Activated CD4-positive, alpha-beta T cell treated with anti-CD3 and anti-CD28 coated beads, Interleukin-2, amount 10 ng/mL, durations not matched to agents 7 days and 5 days (primary cell): ENCODE data around the gene DNAH9. TPM values are rescaled to one million over a fixed set of nuclear protein-coding genes. Genes with fewer than 3 reads are reported as not detected.

Experiments used
- CTCF ChIA-PET: fragments of 350-600 bp; sonication (Branson Sonifier 250); formaldehyde crosslinking; loops from one replicate; lab custom pipeline; 2021; ENCODE audit warnings: antibody characterized with exemption; lab: Charles Lee
- POLR2A ChIA-PET: fragments of 350-600 bp; sonication (Branson Sonifier 250); formaldehyde crosslinking; loops from one replicate; lab custom pipeline; 2021; ENCODE audit warnings: antibody characterized with exemption; lab: Charles Lee
- DNase-seq: peaks from one replicate; pipeline ENCODE4 v3.0.0-alpha.2; 2020
- H3K27ac Mint-ChIP-seq: one replicate; pipeline ENCODE4 v1.8.0; 2021; ENCODE audit warnings: mild to moderate bottlenecking, moderate library complexity, mixed read lengths
- H3K27me3 Mint-ChIP-seq: one replicate; pipeline ENCODE4 v1.8.0; 2021; ENCODE audit warnings: mixed read lengths
- H3K36me3 Mint-ChIP-seq: one replicate; pipeline ENCODE4 v1.8.0; 2021; ENCODE audit warnings: low read depth, mixed read lengths
- H3K4me1 Mint-ChIP-seq: one replicate; pipeline ENCODE4 v1.8.0; 2021; ENCODE audit warnings: mixed read lengths
- H3K4me3 Mint-ChIP-seq: one replicate; pipeline ENCODE4 v1.8.0; 2021; ENCODE audit warnings: mild to moderate bottlenecking, moderate library complexity, mixed read lengths
- H3K9me3 Mint-ChIP-seq: one replicate; pipeline ENCODE4 v1.8.0; 2021; ENCODE audit warnings: mixed read lengths
- total RNA-seq, 2 experiments: library from RNA; stranded (reverse); gene quantifications; one replicate each; pipeline ENCODE4 v1.2.3, GENCODE V29; 2021

The DNAH9 gene
- total RNA-seq, 2 experiments from 2014 or later = not detected

DNA sequence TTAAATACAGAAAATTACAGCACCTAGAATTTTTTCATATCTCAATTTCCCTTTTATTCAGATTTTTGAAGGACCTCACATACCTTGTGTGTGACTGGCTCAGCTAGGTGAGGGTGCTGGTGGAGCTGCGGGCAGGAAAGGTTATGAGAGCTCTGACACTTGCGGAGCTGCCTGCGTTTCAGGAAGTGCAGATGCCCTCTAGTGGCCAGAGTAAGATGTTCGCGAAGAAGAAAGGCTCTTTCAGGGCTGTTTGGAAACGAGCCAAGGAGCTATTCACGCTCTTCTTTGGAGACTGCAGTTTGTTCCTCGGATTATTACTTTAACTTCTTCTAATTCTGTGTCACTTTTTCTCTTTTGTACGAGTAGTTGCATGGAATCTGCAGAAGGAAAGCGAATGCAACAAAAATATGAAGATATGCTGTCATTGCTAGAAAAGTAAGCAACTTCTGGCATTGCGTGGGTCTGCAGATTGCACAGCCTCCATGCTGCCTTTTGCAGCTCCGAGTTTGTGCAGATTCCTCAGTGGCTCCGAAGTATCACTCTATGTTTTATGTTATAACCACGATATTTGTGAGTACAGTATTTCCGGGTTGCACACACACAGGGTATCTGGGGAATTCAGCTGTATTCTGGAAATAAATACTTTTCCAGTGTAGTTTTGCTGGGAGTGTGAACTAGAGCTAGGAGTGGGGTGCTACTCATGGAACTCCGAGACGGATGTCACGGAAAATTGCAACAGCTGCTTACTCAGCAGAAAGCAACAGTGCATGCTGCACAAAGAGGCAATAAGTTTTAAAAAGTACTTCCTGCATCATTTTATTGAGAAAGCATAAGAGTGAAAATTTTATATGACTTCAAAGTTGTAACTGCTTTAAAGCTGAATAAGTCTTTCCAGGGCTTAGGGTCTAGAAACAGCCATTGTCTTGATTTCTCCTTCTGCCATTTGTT is 46.3 kb downstream of the DNAH9 start:
- no peaks in the 10 kb centered on the region for H3K4me1 Mint-ChIP-seq

DNA sequence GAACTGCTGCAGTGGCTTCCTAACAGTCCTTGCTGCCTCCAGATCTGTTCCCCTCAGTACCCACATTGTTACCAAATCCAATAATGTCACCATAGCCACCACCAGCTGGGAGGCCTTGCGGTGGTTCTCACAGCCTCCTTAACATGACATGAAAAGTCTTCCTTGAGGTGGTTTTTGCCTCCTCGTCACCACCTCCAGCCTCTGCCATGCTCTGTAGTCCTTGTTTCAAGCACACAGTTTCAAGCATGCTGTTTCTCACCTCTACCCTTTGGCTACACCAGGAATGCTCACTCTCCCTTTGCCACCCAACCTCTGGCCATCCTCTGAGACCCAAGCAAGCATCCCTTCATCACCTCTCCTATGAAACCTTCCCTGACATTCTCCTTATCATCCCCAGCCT is 47.2 kb downstream of the DNAH9 start:
- no peak overlapping the region for H3K27ac Mint-ChIP-seq

More for the DNA sequence above, 46.3 kb downstream of the DNAH9 start:
- no peaks in the 10 kb centered on the region for H3K27me3 Mint-ChIP-seq
- no peaks in the 10 kb centered on the region for H3K36me3 Mint-ChIP-seq
- POLR2A ChIA-PET = no interaction called here
- no peak overlapping the region for H3K27ac Mint-ChIP-seq
- H3K9me3 Mint-ChIP-seq = no peaks in the 10 kb centered on the region
- peak; percentile 58 for DNase-seq
- no peak overlapping the region for H3K4me3 Mint-ChIP-seq
- CTCF ChIA-PET = interaction anchor here (0.6 kb wide), 1 partner anchor 599 kb away, joined by 3 read pairs; no protein-coding TSS in a partner anchor

DNA sequence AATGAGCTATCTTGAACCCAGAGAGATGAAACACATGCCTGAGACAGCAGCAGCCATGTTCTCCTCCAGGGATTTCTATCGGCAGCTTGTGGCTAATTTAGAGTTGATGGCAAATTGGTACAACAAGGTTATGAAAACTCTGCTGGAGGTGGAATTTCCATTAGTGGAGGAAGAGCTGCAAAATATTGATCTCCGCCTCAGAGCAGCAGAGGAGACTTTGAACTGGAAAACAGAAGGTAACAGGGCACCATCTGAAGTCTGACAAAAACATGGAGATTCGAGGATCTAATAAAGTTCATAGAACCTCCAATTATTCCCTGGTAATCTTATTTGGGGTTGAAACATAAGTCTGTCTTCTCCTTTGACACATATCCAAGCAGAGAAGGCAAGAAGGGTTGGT is 52.8 kb downstream of the DNAH9 start:
- no peak overlapping the region for H3K27ac Mint-ChIP-seq
- no peaks in the 10 kb centered on the region for H3K36me3 Mint-ChIP-seq
- DNase-seq = no peak
- CTCF ChIA-PET = no interaction called here
- H3K4me3 Mint-ChIP-seq = no peak overlapping the region
- POLR2A ChIA-PET = no interaction called here
- H3K4me1 Mint-ChIP-seq = no peaks in the 10 kb centered on the region
- no peaks in the 10 kb centered on the region for H3K27me3 Mint-ChIP-seq
- peaks cover 2% of the 10 kb centered on the region for H3K9me3 Mint-ChIP-seq

More for the DNA sequence above, 47.2 kb downstream of the DNAH9 start:
- ChIA-PET CTCF (interaction anchor here (0.6 kb wide), 1 partner anchor 288 kb away, joined by 3 read pairs; no protein-coding TSS in a partner anchor), POLR2A (no interaction called here)
- no peaks in the 10 kb centered on the region for H3K27me3 Mint-ChIP-seq
- no peaks in the 10 kb centered on the region for H3K9me3 Mint-ChIP-seq
- DNase-seq = no peak
- H3K4me1 Mint-ChIP-seq = no peaks in the 10 kb centered on the region
- no peaks in the 10 kb centered on the region for H3K36me3 Mint-ChIP-seq
- H3K4me3 Mint-ChIP-seq = no peak overlapping the region

DNA sequence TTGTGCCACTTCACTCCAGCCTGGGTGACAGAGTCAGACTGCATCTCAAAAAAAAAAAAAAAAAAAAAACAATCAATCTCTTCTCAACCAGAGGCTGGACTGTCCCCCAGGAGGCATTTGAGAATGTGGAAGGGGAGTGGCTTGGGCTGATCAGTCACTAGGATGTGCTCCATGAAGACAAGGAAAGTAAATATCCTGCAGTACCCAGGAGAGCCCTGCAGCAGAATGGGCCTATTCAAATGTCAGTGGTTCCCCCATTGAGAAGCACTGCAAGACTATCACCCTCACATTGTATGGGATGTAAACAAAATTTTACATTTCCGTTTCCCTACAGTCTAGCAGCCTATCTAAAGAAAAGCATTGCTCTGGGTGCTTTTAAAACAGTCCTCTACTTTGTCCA is 70.3 kb downstream of the DNAH9 start:
- Mint-ChIP-seq H3K4me1 (no peaks in the 10 kb centered on the region), H3K4me3 (no peak overlapping the region), H3K27ac (no peak overlapping the region), H3K27me3 (no peaks in the 10 kb centered on the region), H3K9me3 (peaks cover 10% of the 10 kb centered on the region), H3K36me3 (no peaks in the 10 kb centered on the region)
- CTCF ChIA-PET = no interaction called here
- no peak for DNase-seq
- POLR2A ChIA-PET = no interaction called here

DNA sequence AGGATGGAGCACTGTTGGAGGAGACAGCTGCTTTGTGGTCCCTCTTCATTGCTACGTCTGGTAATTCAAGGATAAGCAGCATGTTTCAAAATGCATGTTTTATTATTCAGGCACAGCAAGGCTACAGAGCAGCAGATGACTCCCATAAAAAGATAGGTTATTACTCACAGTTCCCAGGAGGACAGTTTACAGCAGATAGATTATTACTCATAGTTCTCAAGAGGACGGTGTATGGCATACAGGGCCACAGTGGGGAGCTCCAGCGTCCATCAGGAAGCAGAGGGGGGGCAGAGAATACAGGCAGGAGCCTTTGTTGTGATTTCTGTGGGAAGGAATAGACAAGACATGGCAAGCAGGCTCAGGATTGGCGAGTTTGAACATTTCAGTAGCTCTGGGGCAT is 72.9 kb downstream of the DNAH9 start:
- ChIA-PET POLR2A (no interaction called here), CTCF (no interaction called here)
- no peak for DNase-seq
- no peaks in the 10 kb centered on the region for H3K27me3 Mint-ChIP-seq
- H3K36me3 Mint-ChIP-seq = no peaks in the 10 kb centered on the region
- peaks cover 3% of the 10 kb centered on the region for H3K9me3 Mint-ChIP-seq
- no peaks in the 10 kb centered on the region for H3K4me1 Mint-ChIP-seq
- H3K4me3 Mint-ChIP-seq = no peak overlapping the region
- H3K27ac Mint-ChIP-seq = no peak overlapping the region

DNA sequence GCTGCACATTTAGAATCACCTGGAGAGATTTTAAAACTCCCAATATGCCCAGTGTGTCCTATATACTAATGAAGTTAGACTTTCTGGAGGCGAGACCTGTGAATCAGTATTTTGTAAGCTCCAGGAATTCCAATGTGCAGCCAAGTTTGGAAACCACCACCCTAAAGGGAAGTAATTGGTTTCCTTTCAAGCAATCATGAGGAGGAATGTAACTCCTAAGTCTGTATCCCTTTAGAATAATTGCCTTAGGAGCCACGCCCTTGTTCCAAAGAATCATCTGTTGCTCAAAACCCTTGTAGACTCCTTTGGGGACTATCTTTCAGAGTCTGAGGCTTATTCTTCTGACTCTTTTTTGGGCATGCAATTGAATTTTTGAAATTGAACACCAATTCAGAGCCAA is 84.4 kb downstream of the DNAH9 start:
- DNase-seq = no peak
- Mint-ChIP-seq H3K27ac (no peak overlapping the region), H3K4me1 (no peaks in the 10 kb centered on the region), H3K27me3 (no peaks in the 10 kb centered on the region), H3K9me3 (peaks cover 12% of the 10 kb centered on the region), H3K36me3 (no peaks in the 10 kb centered on the region), H3K4me3 (no peak overlapping the region)
- POLR2A ChIA-PET = no interaction called here
- CTCF ChIA-PET = no interaction called here

DNA sequence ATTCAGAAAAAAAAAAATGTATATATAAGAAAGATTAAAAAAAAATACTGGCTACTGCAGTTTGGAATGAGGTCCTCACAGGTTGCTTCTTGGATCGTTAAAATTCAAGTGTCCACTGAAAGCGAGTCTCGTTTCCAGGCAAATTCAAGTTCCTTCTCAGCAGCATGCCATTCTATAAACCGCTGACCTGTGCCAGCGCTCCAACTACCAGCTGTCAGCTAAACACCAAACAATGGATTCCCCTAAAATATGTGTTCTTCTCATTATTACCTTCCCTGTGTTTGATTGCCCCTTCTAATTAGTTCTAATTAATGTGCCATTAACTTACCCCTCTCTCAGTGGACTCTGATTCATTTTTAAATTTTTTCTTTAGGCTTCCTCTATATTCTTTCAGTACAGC is 92.4 kb downstream of the DNAH9 start:
- H3K9me3 Mint-ChIP-seq = no peaks in the 10 kb centered on the region
- ChIA-PET POLR2A (no interaction called here), CTCF (no interaction called here)
- no peak for DNase-seq
- no peaks in the 10 kb centered on the region for H3K27me3 Mint-ChIP-seq
- H3K27ac Mint-ChIP-seq = no peak overlapping the region
- no peak overlapping the region for H3K4me3 Mint-ChIP-seq
- no peaks in the 10 kb centered on the region for H3K4me1 Mint-ChIP-seq
- no peaks in the 10 kb centered on the region for H3K36me3 Mint-ChIP-seq

DNA sequence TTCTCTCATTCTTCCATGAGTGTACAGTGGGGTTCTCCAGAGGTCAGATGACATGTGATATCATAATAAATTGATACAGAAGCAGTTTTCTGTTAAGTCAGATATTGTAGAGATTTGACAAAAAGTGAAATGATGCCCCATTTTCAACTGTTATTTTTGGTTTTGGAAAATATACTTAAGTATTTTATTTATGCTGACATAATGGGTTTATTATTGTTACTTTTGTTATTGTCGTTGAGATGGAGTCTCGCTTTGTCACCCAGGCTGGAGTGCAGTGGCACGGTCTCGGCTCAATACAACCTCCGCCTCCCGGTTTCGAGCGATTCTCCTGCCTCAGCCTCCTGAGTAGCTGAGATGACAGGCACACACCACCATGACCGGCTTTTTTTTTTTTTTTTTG is 94.4 kb downstream of the DNAH9 start:
- no peak overlapping the region for H3K27ac Mint-ChIP-seq
- POLR2A ChIA-PET = no interaction called here

DNA sequence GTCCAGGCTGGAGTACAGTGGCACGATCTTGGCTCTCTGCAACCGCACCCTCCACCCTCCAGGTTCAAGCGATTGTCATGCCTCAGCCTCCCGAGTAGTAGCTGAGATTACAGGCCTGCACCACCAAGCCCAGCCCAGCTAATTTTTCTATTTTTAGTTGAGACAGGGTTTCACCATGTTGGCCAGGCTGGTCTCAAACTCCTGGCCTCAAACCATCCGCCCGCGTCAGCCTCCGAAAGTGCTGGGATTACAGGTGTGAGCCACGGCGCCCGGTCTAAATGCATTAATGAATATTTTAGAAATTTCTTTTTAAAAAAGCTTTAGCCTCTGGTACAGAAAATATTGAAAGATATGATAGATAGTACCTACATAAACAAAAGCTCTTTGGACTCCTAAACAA is 95.0 kb downstream of the DNAH9 start:
- no peaks in the 10 kb centered on the region for H3K36me3 Mint-ChIP-seq
- H3K4me1 Mint-ChIP-seq = no peaks in the 10 kb centered on the region
- H3K9me3 Mint-ChIP-seq = no peaks in the 10 kb centered on the region
- CTCF ChIA-PET = no interaction called here
- POLR2A ChIA-PET = no interaction called here
- no peak overlapping the region for H3K4me3 Mint-ChIP-seq
- DNase-seq = no peak
- H3K27ac Mint-ChIP-seq = no peak overlapping the region
- no peaks in the 10 kb centered on the region for H3K27me3 Mint-ChIP-seq

More for the DNA sequence above, 94.4 kb downstream of the DNAH9 start:
- CTCF ChIA-PET = no interaction called here
- Mint-ChIP-seq H3K27me3 (no peaks in the 10 kb centered on the region), H3K4me3 (no peak overlapping the region), H3K9me3 (no peaks in the 10 kb centered on the region), H3K4me1 (no peaks in the 10 kb centered on the region), H3K36me3 (no peaks in the 10 kb centered on the region)
- no peak for DNase-seq

DNA sequence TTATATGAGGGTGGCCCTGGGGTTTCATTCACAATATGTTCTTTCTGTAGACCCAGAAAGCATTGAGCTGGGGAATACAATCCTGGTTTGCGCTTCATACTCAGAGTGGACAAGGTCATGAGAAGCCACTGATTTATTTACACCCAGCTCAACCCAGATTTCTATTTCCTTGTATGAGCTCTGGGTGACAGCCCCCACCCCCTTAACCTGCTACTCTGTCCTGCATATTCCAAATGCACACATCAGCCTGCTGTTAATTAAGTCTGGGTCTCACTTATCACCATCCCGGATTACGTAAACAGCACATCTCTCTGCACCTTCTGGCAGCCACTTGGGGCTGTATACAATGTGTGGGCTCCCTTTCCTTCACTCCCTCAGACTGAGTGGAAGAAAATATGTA is 102.4 kb downstream of the DNAH9 start:
- Mint-ChIP-seq H3K27me3 (no peaks in the 10 kb centered on the region), H3K9me3 (peaks cover 5% of the 10 kb centered on the region), H3K27ac (no peak overlapping the region), H3K4me3 (no peak overlapping the region), H3K4me1 (no peaks in the 10 kb centered on the region), H3K36me3 (no peaks in the 10 kb centered on the region)
- DNase-seq = no peak
- CTCF ChIA-PET = no interaction called here
- POLR2A ChIA-PET = no interaction called here

DNA sequence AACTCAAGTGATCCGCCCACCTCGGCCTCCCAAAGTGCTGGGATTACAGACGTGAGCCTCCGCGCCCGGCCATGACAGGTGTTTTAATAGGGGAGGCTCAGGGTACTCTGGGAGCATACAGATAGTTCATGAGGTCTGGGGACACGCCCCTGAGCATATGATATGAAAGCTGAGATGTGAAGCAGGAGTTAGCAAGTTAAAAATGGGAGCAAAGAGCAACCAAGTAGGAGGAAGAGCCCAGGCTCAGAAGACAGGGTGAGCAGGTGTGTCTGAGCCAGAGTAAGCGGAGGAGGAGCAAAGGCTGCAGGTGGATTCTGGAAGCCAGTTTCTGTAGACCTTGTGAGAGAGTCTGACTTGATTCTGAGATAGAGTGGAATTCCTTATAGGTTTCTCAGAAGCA is 103.6 kb downstream of the DNAH9 start:
- POLR2A ChIA-PET = no interaction called here
- Mint-ChIP-seq H3K9me3 (peaks cover 5% of the 10 kb centered on the region), H3K27ac (no peak overlapping the region), H3K4me1 (no peaks in the 10 kb centered on the region), H3K4me3 (no peak overlapping the region), H3K27me3 (no peaks in the 10 kb centered on the region), H3K36me3 (no peaks in the 10 kb centered on the region)
- no peak for DNase-seq
- CTCF ChIA-PET = no interaction called here

DNA sequence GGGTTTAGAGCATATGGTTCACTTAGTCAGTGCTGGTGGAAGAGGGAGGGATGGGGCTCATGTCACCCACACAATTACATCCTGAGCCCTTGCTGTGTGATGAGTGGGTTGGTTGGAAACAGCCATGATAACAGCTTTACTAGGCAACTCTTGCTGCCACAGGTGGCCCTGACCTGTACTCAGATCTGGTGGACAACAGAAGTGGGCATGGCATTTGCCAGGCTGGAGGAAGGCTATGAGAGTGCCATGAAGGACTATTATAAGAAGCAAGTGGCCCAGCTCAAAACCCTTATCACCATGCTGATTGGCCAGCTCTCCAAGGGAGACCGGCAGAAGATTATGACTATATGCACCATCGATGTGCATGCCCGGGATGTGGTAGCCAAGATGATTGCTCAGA is 105.8 kb downstream of the DNAH9 start:
- Mint-ChIP-seq H3K4me1 (no peaks in the 10 kb centered on the region), H3K27ac (no peak overlapping the region), H3K4me3 (no peak overlapping the region), H3K27me3 (no peaks in the 10 kb centered on the region), H3K9me3 (peaks cover 5% of the 10 kb centered on the region), H3K36me3 (no peaks in the 10 kb centered on the region)
- DNase-seq = no peak
- ChIA-PET POLR2A (no interaction called here), CTCF (no interaction called here)

DNA sequence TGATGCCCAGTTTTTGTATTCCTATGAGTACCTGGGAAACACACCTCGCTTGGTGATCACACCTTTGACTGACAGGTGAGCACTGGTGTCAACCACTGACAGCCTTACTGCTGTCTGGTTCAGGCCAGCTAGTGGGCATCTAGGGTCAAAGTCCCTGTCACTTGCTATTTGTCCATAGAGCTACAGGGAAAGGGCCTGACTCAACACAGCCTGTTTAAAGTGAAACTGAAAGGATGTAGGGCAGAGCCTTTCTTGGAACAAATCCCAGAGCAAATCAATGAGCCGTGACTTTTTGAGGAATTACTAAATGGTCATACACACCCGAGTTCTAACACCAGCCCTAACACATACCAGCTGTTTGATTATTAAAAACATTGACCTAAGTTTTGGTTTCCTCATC is 106.8 kb downstream of the DNAH9 start:
- ChIA-PET POLR2A (no interaction called here), CTCF (no interaction called here)
- Mint-ChIP-seq H3K27me3 (no peaks in the 10 kb centered on the region), H3K27ac (no peak overlapping the region), H3K9me3 (no peaks in the 10 kb centered on the region), H3K4me1 (no peaks in the 10 kb centered on the region), H3K4me3 (no peak overlapping the region), H3K36me3 (no peaks in the 10 kb centered on the region)
- no peak for DNase-seq

DNA sequence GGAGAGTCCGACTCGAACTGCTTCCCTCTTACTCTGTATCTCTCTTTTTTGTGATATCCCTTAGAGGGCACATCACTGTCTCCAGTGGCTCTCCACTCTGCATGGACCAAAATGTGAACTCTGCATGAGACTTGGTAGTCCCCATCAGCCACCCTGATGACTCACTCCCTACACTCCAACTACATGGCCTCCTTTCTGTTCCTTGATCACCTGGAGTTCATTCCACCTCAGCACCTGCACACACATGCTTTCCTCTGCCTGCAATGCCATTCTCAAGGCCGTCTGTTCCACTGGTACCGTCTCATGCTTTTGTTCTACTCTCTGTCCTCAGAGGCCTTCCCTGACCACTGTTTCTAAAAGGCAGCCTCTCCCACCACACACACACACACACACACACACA is 109.3 kb downstream of the DNAH9 start:
- ChIA-PET CTCF (no interaction called here), POLR2A (no interaction called here)
- H3K27ac Mint-ChIP-seq = no peak overlapping the region
- H3K4me3 Mint-ChIP-seq = no peak overlapping the region
- DNase-seq = no peak
- H3K4me1 Mint-ChIP-seq = no peaks in the 10 kb centered on the region
- H3K27me3 Mint-ChIP-seq = no peaks in the 10 kb centered on the region
- H3K36me3 Mint-ChIP-seq = no peaks in the 10 kb centered on the region
- no peaks in the 10 kb centered on the region for H3K9me3 Mint-ChIP-seq
